ENCODE results near the gene RARB.

GRCh38 chr3:25618028-25618427 lies 190.0 kb downstream of the RARB start:
- TF ChIP-seq MXI1 (conservative IDR thresholded peaks at IDR 0.05; ENCODE audit: poor library complexity, severe bottlenecking): no peak
- TF ChIP-seq CTCF (IDR thresholded peaks at IDR 0.05; ENCODE audit: poor library complexity, severe bottlenecking): no peak
- no peak for TF ChIP-seq POLR2AphosphoS5 (IDR thresholded peaks at IDR 0.05)

Data from neural cell (in vitro differentiated cells).